NCI-H2196 treated with DMSO at 0.1 percent for 48 hours (cell line): Measurements from ENCODE around the gene IMMP2L.
"Not testable (repeated sequence)": the region's sequence is repeated elsewhere in the genome, so short reads cannot be mapped to it uniquely, and the experiment has no call there.

Experiments used
- DNase-seq: peaks from one replicate; lab custom pipeline; 2025; ENCODE audit not compliant: unreplicated experiment; lab: John Stamatoyannopoulos, UW

Gene IMMP2L

GRCh38 chr7:110677405-110677804 is 884.9 kb downstream of the IMMP2L start:
- no peak for DNase-seq

GRCh38 chr7:110676785-110677184 is 885.5 kb downstream of the IMMP2L start:
- DNase-seq = no peak

GRCh38 chr7:110675383-110676103 is 886.7 kb downstream of the IMMP2L start:
- DNase-seq = no peak

- DNase-seq = no peak
Observed at GRCh38 chr7:110673148-110673547, 889.1 kb downstream of the IMMP2L start.

- DNase-seq = no peak
Observed at GRCh38 chr7:110669410-110669809, 892.9 kb downstream of the IMMP2L start.

- DNase-seq = no peak
Observed at GRCh38 chr7:110664803-110665202, 897.5 kb downstream of the IMMP2L start.

GRCh38 chr7:110660637-110661036 is 901.7 kb downstream of the IMMP2L start:
- DNase-seq = not testable (repeated sequence)

- no peak for DNase-seq
Observed at GRCh38 chr7:110650328-110650727, 912.0 kb downstream of the IMMP2L start.

- no peak for DNase-seq
Observed at GRCh38 chr7:110647266-110647665, 915.0 kb downstream of the IMMP2L start.

- DNase-seq = no peak
Observed at GRCh38 chr7:110646804-110647203, 915.5 kb downstream of the IMMP2L start.

GRCh38 chr7:110645616-110646015 is 916.7 kb downstream of the IMMP2L start:
- DNase-seq = no peak

GRCh38 chr7:110645060-110645459 is 917.2 kb downstream of the IMMP2L start:
- DNase-seq = no peak

- no peak for DNase-seq
Observed at GRCh38 chr7:110637252-110637651, 925.0 kb downstream of the IMMP2L start.

- no peak for DNase-seq
Observed at GRCh38 chr7:110633313-110633712, 929.0 kb downstream of the IMMP2L start.

- no peak for DNase-seq
Observed at GRCh38 chr7:110626414-110626813, 935.9 kb downstream of the IMMP2L start.

- no peak for DNase-seq
Observed at GRCh38 chr7:110625294-110625693, 937.0 kb downstream of the IMMP2L start.

- DNase-seq = no peak
Observed at GRCh38 chr7:110623436-110623835, 938.9 kb downstream of the IMMP2L start.

- DNase-seq = no peak
Observed at GRCh38 chr7:110621289-110621688, 941.0 kb downstream of the IMMP2L start.

- no peak for DNase-seq
Observed at GRCh38 chr7:110620110-110620735, 942.1 kb downstream of the IMMP2L start.
